Central memory CD8-positive, alpha-beta T cell (primary cell): ENCODE results near the gene CADM1.

Source experiments
- ATAC-seq: fragments of 150-1000 bp; cut with Tn5 transposase; replicated peaks from 2 replicates; pipeline ENCODE4 v1.10.0; 2022; ENCODE audit warnings: mild to moderate bottlenecking, moderate FRiP score, moderate number of reproducible peaks; ENCODE audit not compliant: poor library complexity, severe bottlenecking; ENCODE audit errors: extremely low read depth
- DNase-seq, 2 donors: peaks; one replicate each; pipeline ENCODE4 v3.0.0; 2021; ENCODE audit warnings: low spot score in 2 of 2
- H3K27ac Mint-ChIP-seq: one replicate; pipeline ENCODE4 v1.8.0; 2022; ENCODE audit warnings: low read depth, mild to moderate bottlenecking, moderate library complexity, mixed read lengths
- H3K27me3 Mint-ChIP-seq: one replicate; pipeline ENCODE4 v1.8.0; 2022; ENCODE audit warnings: mixed read lengths
- H3K36me3 Mint-ChIP-seq: one replicate; pipeline ENCODE4 v1.8.0; 2022; ENCODE audit warnings: mild to moderate bottlenecking, moderate library complexity, mixed read lengths; ENCODE audit not compliant: insufficient read depth
- H3K4me1 Mint-ChIP-seq: one replicate; pipeline ENCODE4 v1.8.0; 2022; ENCODE audit warnings: mixed read lengths
- H3K4me3 Mint-ChIP-seq: one replicate; pipeline ENCODE4 v1.8.0; 2022; ENCODE audit warnings: mild to moderate bottlenecking, moderate library complexity, mixed read lengths
- H3K9me3 Mint-ChIP-seq: one replicate; pipeline ENCODE4 v1.8.0; 2022; ENCODE audit warnings: mixed read lengths

The CADM1 gene

GRCh38 chr11:115208808-115209259 lies 295.4 kb downstream of the CADM1 start:
- Mint-ChIP-seq H3K4me1 (no peaks in the 10 kb centered on the region), H3K27me3 (no peaks in the 10 kb centered on the region), H3K4me3 (no peak overlapping the region), H3K36me3 (peaks cover 4% of the 10 kb centered on the region), H3K27ac (no peak overlapping the region), H3K9me3 (no peaks in the 10 kb centered on the region)
- DNase-seq = no peak
- ATAC-seq = no peak

GRCh38 chr11:115207916-115208315 lies 296.3 kb downstream of the CADM1 start:
- DNase-seq (no peak), ATAC-seq (no peak)
- Mint-ChIP-seq H3K9me3 (no peaks in the 10 kb centered on the region), H3K4me1 (no peaks in the 10 kb centered on the region), H3K4me3 (no peak overlapping the region), H3K27ac (no peak overlapping the region), H3K27me3 (no peaks in the 10 kb centered on the region), H3K36me3 (peaks cover 4% of the 10 kb centered on the region)

GRCh38 chr11:115207166-115207591 lies 297.0 kb downstream of the CADM1 start:
- no peak for DNase-seq
- Mint-ChIP-seq H3K27ac (no peak overlapping the region), H3K4me3 (no peak overlapping the region)

GRCh38 chr11:115206365-115207022 lies 297.7 kb downstream of the CADM1 start:
- Mint-ChIP-seq H3K4me1 (no peaks in the 10 kb centered on the region), H3K4me3 (no peak overlapping the region), H3K27ac (no peak overlapping the region), H3K27me3 (no peaks in the 10 kb centered on the region), H3K36me3 (peaks cover 4% of the 10 kb centered on the region), H3K9me3 (no peaks in the 10 kb centered on the region)
- DNase-seq = no peak
- ATAC-seq = no peak

More at GRCh38 chr11:115207166-115207591, 297.0 kb downstream of the CADM1 start:
- Mint-ChIP-seq H3K27me3 (no peaks in the 10 kb centered on the region), H3K4me1 (no peaks in the 10 kb centered on the region), H3K9me3 (no peaks in the 10 kb centered on the region), H3K36me3 (peaks cover 4% of the 10 kb centered on the region)
- no peak for ATAC-seq

- Mint-ChIP-seq H3K27ac (no peak overlapping the region), H3K4me1 (peaks cover 11% of the 10 kb centered on the region), H3K9me3 (no peaks in the 10 kb centered on the region), H3K36me3 (no peaks in the 10 kb centered on the region), H3K4me3 (no peak overlapping the region), H3K27me3 (no peaks in the 10 kb centered on the region)
- DNase-seq (no peak), ATAC-seq (no peak)
These were observed 301.2 kb downstream of the CADM1 start for GRCh38 chr11:115202900-115203552.

GRCh38 chr11:115202074-115202473 lies 302.1 kb downstream of the CADM1 start:
- H3K36me3 Mint-ChIP-seq = no peaks in the 10 kb centered on the region
- no peak for ATAC-seq
- H3K4me1 Mint-ChIP-seq = peaks cover 11% of the 10 kb centered on the region

GRCh38 chr11:115201111-115201792 lies 303.0 kb downstream of the CADM1 start:
- Mint-ChIP-seq H3K9me3 (no peaks in the 10 kb centered on the region), H3K27me3 (no peaks in the 10 kb centered on the region), H3K36me3 (no peaks in the 10 kb centered on the region), H3K4me1 (peaks cover 11% of the 10 kb centered on the region), H3K27ac (no peak overlapping the region), H3K4me3 (no peak overlapping the region)
- ATAC-seq = peak; percentile 62
- no peak for DNase-seq

More at GRCh38 chr11:115202074-115202473, 302.1 kb downstream of the CADM1 start:
- Mint-ChIP-seq H3K27me3 (no peaks in the 10 kb centered on the region), H3K9me3 (no peaks in the 10 kb centered on the region), H3K27ac (no peak overlapping the region), H3K4me3 (no peak overlapping the region)
- DNase-seq = no peak

- no peak for DNase-seq
- Mint-ChIP-seq H3K9me3 (no peaks in the 10 kb centered on the region), H3K4me3 (no peak overlapping the region), H3K36me3 (no peaks in the 10 kb centered on the region), H3K4me1 (peaks cover 18% of the 10 kb centered on the region), H3K27me3 (no peaks in the 10 kb centered on the region), H3K27ac (no peak overlapping the region)
- no peak for ATAC-seq
These were observed 304.6 kb downstream of the CADM1 start for GRCh38 chr11:115199481-115200069.

- ATAC-seq (no peak), DNase-seq (no peak)
- no peaks in the 10 kb centered on the region for H3K36me3 Mint-ChIP-seq
- no peak overlapping the region for H3K27ac Mint-ChIP-seq
- no peaks in the 10 kb centered on the region for H3K9me3 Mint-ChIP-seq
- no peak overlapping the region for H3K4me3 Mint-ChIP-seq
- H3K4me1 Mint-ChIP-seq = peaks cover 27% of the 10 kb centered on the region
- no peaks in the 10 kb centered on the region for H3K27me3 Mint-ChIP-seq
These were observed 305.9 kb downstream of the CADM1 start for GRCh38 chr11:115198321-115198741.

GRCh38 chr11:115197433-115197832 lies 306.8 kb downstream of the CADM1 start:
- H3K4me3 Mint-ChIP-seq = no peak overlapping the region
- no peaks in the 10 kb centered on the region for H3K36me3 Mint-ChIP-seq
- no peak overlapping the region for H3K27ac Mint-ChIP-seq
- H3K9me3 Mint-ChIP-seq = no peaks in the 10 kb centered on the region
- peaks cover 27% of the 10 kb centered on the region for H3K4me1 Mint-ChIP-seq
- ATAC-seq = no peak
- H3K27me3 Mint-ChIP-seq = no peaks in the 10 kb centered on the region
- DNase-seq = no peak

- Mint-ChIP-seq H3K27ac (no peak overlapping the region), H3K4me1 (peaks cover 27% of the 10 kb centered on the region), H3K27me3 (no peaks in the 10 kb centered on the region), H3K36me3 (no peaks in the 10 kb centered on the region), H3K9me3 (no peaks in the 10 kb centered on the region), H3K4me3 (no peak overlapping the region)
- ATAC-seq (no peak), DNase-seq (no peak)
These were observed 307.2 kb downstream of the CADM1 start for GRCh38 chr11:115197031-115197430.

- peak overlapping the region; percentile 93 for H3K27ac Mint-ChIP-seq
- no peaks in the 10 kb centered on the region for H3K36me3 Mint-ChIP-seq
- peaks cover 20% of the 10 kb centered on the region for H3K4me1 Mint-ChIP-seq
- DNase-seq (no peak), ATAC-seq (peak; percentile 49)
- no peaks in the 10 kb centered on the region for H3K27me3 Mint-ChIP-seq
- H3K4me3 Mint-ChIP-seq = peak overlapping the region; percentile 81
- H3K9me3 Mint-ChIP-seq = no peaks in the 10 kb centered on the region
These were observed 309.5 kb downstream of the CADM1 start for GRCh38 chr11:115194802-115195110.
